Vein endothelial cell (primary cell): Measurements from ENCODE around the gene CLEC5A. TPM values are rescaled to one million over a fixed set of nuclear protein-coding genes. Genes with fewer than 3 reads are reported as not detected.

ENCODE experiments used
- total RNA-seq: library from RNA; depleted of rRNA; stranded (reverse); fragments of >200 nt; gene quantifications from 2 replicates; pipeline ENCODE4 v1.2.3, GENCODE V29; 2012

Gene CLEC5A
- not detected in 2 replicates for total RNA-seq

GRCh38 chr7:141946796-141947195, at the start of gene CLEC5A:
Gene CLEC5A (minus strand): TSS chr7:141946974. CDS start chr7:141946292, 682 bp downstream.

GRCh38 chr7:141973673-141974072, 26.9 kb upstream of the CLEC5A start, which contains the start of gene TAS2R38:
Gene TAS2R38 (minus strand): TSS chr7:141973773. CDS start chr7:141973689, 84 bp downstream.

GRCh38 chr7:141916099-141916498, 30.7 kb downstream of the CLEC5A start, which contains the start of gene OR9A4:
Gene OR9A4 (plus strand): TSS chr7:141916399. CDS start chr7:141918876, 2,477 bp downstream.

Other genes starting within 250 kb of the CLEC5A start
- gene DENND11, start 244.8 kb downstream of the CLEC5A start, total RNA-seq: 45.5 and 50.3 TPM in 2 replicates
- not detected in 2 replicates for gene WEE2, start 238.6 kb downstream of the CLEC5A start, total RNA-seq
- gene SSBP1, start 208.6 kb downstream of the CLEC5A start, total RNA-seq: 88.5 and 176 TPM in 2 replicates
- 0.98 and 1.2 TPM in 2 replicates for gene TAS2R3, start 182.9 kb downstream of the CLEC5A start, total RNA-seq
- 0.98 and 1.9 TPM in 2 replicates for gene TAS2R4, start 170.3 kb downstream of the CLEC5A start, total RNA-seq
- 0.65 and 1.5 TPM in 2 replicates for gene TAS2R5, start 156.8 kb downstream of the CLEC5A start, total RNA-seq
- gene PRSS37, start 105.5 kb downstream of the CLEC5A start, total RNA-seq: not detected in 2 replicates
- gene OR9A4, start 30.6 kb downstream of the CLEC5A start, total RNA-seq: not detected in 2 replicates
- not detected in 2 replicates for gene TAS2R38, start 26.8 kb upstream of the CLEC5A start, total RNA-seq
- under 0.01 TPM in 1 of 2 replicates, not detected in the other for gene MGAM, start 48.9 kb upstream of the CLEC5A start, total RNA-seq
- gene MGAM2, start 164.7 kb upstream of the CLEC5A start, total RNA-seq: not detected in 2 replicates